Epidermal melanocyte (primary cell): ENCODE data around the gene SZT2.
"Not testable (repeated sequence)": the region's sequence is repeated elsewhere in the genome, so short reads cannot be mapped to it uniquely, and the experiment has no call there.

ENCODE experiments used
- DNase-seq: peaks from one replicate; pipeline ENCODE4 v3.0.0; 2011; ENCODE audit warnings: low spot score; ENCODE audit not compliant: insufficient read length

The SZT2 gene

DNA sequence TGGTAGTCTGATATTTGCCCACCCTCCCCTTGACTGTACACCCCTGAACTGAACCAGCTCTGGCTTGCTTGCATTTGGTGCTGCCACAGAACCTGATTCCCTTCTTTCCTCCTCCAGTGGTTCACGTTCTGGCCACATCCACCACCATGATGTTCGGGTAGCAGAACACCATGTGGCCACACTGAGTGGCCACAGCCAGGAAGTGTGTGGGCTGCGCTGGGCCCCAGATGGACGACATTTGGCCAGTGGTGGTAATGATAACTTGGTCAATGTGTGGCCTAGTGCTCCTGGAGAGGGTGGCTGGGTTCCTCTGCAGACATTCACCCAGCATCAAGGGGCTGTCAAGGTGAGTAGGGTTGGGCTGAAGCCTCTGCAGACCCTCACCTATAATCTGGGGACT is 29.1 kb upstream of the SZT2 start:
- DNase-seq: no peak

DNA sequence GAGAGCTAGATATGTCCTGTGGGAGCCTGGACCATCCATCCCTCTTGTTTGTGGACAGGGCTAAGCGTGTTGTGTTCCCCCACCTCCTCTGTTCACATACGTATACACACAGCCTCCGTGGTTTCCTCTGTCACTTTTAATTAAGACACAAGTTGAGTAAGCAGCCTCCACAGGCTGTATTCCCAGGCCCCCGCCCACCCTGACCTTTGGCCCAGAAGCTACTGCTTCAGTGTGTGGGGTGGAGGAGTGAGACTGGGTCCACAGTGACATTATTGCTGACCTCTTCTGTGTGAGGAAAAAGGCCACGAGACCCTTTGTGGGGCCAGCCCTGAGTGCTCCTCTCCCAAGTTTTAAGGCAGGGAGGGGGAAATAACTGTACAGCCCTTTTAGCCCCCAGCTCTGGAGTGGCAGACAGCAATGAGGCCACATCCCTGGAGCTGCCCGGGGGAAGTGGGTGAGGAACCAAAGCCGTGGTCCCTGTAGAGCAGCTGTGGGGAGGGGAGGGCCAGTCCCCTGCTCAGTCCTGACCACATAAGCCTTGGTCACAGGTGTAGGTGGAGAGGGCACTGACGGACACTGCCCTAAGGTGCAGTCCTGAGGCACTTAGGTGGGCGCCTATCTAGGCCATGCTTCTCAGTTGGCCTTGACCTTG is 26.3 kb upstream of the SZT2 start:
- no peak for DNase-seq

- no peak for DNase-seq
Measured at GRCh38 chr1:43363935-43364525, 25.7 kb upstream of the SZT2 start.

DNA sequence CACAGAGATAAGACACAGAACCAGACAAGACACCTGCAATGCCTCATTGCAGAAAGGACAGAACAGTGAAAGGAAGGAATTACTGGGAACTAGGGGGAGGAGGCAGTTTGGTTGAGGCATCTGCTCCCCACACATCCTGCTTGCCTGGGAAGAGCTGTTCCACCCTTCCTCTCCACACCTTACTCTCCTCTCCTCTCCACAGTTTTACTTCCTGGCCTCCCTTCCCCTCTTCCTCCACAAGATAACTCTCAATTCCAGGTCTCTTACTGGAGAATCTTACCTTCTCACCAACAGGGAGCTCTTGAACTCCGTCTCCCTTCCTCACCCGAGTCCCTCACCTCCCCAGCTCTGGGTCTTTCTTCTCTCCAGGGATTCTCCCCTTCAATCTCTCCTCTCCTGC is 24.0 kb upstream of the SZT2 start:
- DNase-seq: no peak

DNA sequence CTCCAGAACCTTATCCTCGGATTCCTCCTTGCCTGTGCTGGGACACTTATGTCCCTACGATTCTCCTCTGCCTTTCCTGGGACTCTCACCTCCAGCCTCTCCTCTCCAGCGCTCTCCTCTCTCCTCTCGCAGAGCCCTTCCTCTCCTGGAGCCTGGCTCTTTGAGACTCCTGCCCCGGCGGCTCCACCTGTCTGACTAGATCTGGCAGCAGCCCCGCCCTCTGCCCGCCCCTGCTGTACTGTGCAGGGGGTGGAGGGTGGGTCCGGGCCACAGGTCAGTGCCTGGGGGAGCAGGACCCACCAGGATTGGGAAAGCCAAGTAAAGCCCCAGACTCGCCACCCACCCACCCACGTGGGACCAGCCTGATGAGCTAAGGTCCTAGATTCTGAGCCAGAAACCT is 23.5 kb upstream of the SZT2 start:
- no peak for DNase-seq

DNA sequence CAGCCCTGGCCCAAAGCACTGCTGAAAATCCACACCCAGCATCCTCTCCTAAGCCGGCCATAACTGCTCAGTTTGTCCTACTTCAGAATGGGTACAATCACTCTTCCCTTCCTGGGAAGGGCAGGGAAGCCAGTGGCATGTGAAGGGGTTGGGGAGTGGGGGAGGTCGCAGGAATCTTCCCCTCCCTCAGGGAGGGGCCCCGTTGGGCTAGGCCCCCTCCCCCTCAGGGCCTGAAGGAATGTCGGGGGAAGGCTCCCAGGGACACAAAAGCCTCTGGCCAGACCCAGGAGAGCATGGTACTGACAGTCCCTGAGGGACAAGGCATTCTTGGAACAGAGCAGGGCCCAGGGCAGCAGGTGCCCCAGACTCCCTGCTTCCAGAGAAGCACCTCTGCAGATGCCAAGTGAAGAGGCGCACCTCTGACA is 23.1 kb upstream of the SZT2 start:
- no peak for DNase-seq

GRCh38 chr1:43367026-43367903 is 22.4 kb upstream of the SZT2 start:
- no peak for DNase-seq

DNA sequence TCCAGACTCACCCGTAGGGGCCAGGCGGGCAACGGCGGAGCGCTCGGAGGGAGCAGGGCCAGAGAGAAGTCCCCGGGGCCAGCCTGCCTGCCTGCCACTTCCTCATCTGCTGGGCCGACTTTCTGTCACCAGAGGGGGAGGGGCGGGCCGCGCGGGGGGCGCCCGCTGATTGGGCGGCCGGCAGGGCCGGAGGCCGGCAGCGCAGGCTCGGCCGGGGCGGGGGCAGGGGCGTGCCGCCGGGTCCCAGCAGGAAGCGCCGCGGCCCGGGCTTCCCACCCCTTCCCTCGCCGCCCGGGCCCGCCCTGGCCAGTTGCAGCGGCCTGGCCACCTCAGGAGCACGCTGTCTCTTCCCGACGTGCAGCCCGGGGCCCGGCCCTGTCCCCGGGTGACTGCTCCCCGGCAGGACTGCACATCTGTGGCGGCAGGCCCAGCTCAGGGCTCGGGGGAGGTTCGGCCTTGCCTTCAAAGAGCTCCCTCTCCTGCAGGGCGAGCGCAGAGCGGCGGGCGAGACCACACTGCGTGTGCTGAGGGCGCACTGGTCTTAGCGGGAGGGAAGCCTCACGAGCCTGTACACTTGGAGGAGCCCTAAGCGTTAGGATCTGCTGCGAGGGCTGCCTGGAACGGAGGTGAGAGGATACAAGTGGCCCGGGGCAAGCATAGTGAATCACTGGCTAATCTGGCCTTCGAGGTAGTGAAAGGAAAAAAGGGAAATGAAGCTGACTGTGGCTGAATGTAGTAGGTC is 21.6 kb upstream of the SZT2 start, which contains the start of gene ELOVL1:
Gene ELOVL1 (minus strand): TSS at position 108 of the 742 bp plus-strand sequence. CDS start 2,402 bp downstream, outside the sequence.
- DNase-seq: peak; percentile 86

DNA sequence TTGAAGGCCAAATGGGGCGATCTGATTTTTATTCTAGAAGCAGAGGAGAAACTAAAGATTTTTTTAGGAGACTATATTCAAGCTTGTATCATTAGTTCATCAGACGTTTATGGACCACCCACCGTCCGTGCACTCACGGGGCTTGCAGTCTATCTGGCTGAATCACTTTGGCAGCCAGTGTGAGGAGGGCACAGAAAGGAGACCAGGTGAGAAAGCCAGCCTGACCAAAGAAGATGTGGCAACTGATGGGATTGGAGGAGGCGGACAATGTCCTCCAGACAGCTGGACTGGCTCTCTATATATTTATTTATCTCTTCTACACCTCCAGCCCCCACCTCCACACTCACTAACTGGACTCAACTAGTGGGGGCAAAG is 21.1 kb upstream of the SZT2 start:
- DNase-seq: no peak

DNA sequence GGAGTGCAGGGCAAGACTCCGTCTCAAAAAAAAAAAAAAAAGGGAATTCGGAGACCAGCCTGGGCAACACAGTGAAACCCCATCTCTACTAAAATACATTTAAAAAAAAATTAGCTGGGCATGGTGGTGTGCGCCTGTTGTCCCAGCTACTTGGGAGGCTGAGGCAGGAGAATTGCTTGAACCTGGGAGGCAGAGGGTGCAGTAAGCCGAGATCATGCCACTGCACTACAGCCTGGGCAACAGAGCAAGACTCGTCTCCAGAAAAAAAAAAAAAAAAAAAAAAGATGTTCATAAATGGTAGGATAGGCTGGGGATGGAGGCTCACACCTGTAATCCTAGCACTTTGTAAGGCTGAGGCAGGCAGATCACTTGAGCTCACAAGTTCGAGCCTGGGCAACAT is 19.9 kb upstream of the SZT2 start:
- not testable (repeated sequence) for DNase-seq

DNA sequence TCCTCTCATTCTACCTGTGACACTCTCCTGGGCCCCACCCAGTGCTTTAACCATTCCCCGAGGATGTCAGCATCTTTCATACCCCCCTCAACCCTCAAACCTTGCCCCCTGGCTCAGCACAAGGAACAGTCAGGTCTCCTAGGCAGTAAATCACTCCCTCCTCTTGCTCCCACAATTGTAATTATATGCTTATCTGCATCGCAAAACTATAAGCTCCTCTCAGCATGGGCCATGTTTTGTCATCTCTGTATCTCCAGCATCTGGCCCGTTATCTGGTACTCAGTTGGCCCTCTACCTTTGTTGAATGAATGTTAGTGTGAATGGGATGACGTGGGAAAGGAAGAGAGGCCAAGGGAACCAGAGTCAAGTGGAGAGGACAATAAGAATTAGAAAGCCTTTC is 19.1 kb upstream of the SZT2 start:
- DNase-seq: no peak

GRCh38 chr1:43372172-43372571 is 17.5 kb upstream of the SZT2 start:
- no peak for DNase-seq

DNA sequence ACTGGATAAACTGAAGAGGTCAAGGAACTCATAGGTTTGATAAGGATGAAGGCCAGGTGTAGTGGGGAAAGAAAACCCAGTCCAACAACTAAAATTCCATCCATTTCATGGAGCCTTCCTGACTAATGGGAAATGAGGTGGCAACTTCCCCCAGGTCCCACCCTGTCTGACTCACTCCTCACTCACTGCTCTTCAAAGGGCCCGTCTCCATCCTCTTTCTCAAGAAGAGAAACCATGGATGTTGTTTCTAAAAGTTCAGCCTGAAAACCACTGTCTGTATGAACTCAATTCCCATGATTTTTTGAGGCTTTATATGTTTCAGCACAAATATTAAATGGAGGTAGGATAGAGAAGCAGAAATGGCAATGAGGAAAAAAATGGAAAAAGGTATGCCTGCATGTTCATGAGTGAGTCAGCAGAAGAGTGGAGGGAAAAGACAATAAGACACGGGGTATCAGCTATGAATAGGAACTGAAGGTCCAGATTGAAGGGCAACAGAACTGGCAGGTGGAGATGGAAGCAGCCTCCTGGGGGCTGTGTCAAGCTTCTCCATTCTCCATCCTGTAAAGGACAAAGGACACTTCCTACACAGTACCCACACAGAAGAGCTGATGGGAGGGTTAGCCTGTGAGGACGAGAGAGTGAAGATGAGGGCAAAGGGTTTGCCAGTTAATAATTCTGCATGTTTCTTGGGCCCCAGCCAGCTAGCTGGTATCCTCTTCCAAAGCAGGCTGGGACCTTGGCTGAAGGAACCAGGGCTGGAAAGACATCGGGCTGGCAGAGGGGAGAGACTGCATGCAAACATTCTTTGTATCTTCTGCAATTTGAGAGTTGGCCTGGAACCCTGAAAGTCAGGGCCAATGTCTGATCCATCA is 16.4 kb upstream of the SZT2 start:
- DNase-seq: no peak

DNA sequence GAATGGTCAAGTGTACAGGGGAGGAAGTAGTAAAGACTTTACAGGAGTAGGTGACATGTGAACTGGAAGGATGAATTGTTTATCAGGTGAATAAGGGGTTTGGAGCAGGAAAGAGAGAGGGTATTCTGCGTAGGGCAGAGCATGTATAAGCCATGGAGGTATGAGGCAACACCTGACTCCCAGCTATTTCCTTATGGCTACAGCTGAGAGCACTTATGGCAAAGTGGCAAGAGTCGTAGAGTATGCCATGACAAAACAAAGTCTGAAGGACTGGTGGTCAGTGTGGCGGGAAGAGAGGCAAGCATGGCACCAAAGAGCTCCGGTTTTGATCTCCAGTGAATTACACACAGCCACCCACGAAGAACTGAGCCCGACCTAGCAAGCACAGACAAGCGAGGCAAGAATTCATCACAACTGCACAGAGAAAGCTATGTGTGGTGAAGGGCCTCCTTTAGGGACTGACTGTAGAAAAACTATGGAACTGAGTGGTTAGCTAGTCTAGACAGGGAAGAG is 12.9 kb upstream of the SZT2 start:
- no peak for DNase-seq

DNA sequence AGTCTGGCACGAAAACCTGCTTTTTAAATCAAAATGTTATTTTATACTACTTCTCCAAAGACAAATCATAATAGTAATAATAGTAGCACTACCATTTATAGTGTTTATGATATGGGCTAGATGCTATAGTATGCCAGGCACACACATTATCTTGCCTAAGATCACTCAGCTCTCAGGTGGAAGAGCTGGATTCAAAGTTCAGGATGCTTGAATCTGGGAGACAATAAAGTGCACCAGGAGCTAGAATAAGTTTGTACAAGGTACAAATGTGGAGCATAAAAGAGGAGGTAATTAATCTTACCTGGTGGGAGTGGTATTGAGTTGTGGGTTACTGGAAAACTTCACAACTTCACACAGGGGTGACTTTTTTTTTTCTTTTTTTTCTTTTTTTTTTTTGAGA is 11.9 kb upstream of the SZT2 start:
- no peak for DNase-seq

GRCh38 chr1:43379476-43379875 is 10.2 kb upstream of the SZT2 start:
- no peak for DNase-seq

DNA sequence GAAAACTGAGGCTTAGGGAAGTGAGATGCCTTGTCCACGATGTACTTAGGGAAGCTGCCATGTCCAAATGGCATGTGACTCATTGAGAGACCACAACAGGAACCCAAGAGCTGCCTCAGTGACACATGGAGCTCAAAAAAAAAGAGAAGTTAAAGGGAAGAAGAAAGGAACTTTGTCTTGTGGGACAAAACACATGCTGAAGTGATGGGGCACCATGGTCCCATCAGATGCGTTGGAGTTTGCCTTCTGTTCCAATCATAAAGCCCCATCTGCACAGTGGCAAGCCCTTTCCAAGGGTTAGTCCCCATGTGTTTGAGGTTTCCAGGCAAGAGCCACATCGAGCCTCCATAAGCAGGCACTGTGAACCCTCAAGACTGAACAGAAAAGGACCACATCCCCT is 8.1 kb upstream of the SZT2 start:
- no peak for DNase-seq

DNA sequence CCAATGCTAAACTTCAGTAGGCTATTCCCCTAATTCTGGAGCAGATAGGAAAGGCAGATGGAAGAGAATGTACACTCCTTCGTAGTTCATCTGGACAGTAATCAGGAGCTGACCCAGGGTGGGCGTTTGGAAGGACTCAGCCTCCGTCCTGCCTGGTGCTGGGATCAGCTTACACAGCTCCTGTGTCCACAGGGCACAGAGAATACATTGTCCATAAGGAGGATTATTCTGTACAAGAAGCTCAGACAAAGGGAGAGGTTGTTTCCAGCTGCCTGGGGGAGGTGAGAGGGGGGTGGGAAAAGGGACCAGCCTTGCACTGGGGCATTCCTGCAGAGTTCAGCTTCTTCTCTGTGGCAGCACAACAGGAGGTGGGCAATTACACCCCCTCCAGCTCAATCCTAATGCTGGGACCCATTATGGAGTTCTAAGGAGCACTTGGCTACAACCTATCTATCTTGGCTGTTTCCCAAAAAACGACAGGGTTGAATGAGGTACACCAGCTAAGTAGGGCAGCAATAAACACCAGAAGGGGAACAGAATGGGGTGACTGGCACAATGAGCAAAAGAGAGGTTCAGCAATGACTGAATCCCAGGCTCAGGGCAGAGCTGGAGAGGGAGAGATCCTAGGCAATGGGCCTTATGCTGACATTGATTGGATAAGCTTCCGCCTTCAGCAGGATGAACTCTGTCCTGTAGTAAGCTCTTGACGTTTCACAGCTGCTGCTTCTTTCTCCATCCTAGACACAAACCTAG is 7.5 kb upstream of the SZT2 start:
- DNase-seq: no peak

DNA sequence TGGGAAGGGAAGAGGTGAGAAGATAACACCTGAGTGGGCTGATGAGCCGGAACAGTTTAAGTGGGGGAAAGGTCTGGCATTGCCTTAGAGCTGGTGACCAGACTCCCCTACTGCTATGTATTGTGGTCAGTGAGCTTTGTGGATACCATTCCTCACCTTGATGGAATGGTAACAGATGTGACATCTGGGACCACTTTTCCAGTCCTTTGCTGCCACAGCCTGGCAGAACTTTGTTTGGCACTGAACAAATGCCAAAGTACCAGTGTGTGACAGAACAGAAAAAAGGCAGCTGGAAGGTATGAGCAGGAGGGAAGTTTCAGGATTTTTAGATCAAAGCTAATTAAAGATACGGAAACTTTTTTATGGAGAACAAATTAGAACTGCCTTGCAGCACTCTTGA is 6.2 kb upstream of the SZT2 start:
- DNase-seq: no peak

DNA sequence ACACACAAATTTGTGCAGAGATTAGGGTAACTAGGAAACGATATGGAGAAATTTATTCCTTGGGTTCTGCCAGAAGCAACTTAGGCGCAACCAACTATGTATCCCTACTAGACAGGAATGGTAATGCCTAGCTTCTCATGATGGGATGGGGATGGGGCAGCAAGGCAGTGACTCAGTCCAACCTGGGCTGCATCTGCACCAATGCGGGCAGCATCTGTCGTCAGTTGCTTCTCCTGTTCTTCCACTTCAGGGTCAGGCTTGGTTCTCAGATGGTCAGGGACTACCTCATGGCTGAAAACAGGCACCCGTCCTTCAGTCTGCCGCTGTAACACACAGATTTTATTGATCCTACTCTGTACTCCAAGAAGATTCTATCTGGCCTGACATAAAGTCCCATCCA is 3.0 kb upstream of the SZT2 start:
- DNase-seq: no peak
